ENCODE measurements around the gene MAP1B. TPM values are rescaled to one million over a fixed set of nuclear protein-coding genes. Genes with fewer than 3 reads are reported as not detected.
A peak's percentile ranks its signal among the peaks of the same experiment; 100 is the strongest.

Gene MAP1B
- total and polyA plus RNA-seq, 2 donors, result 1.6 to 3.1 TPM

GRCh38 chr5:72223371-72223770 is 116.1 kb downstream of the MAP1B start:
- Histone ChIP-seq H3K27ac (ENCODE audit: low read depth in 1 of 2, low read length in 1 of 2) (no peak overlapping the region), H3K4me1 (ENCODE audit: control insufficient read depth in 2 of 2, insufficient read depth in 2 of 2, low read length in 2 of 2) (no peaks in the 10 kb centered on the region), H3K27me3 (ENCODE audit: control insufficient read depth in 2 of 2, insufficient read depth in 1 of 2, low read length in 1 of 2) (no peaks in the 10 kb centered on the region), H3K4me3 (ENCODE audit: low read length in 2 of 2) (no peak overlapping the region), H3K9me3 (ENCODE audit: control insufficient read depth in 2 of 2, insufficient read depth in 1 of 2, low read length in 1 of 2) (no peaks in the 10 kb centered on the region), H3K36me3 (ENCODE audit: control insufficient read depth in 2 of 2, insufficient read depth in 2 of 2, low read length in 1 of 2) (peaks cover 28 to 83% of the 10 kb centered on the region in 2 donors)
- WGBS, result 98% methylated on average over 4 of the region's 4 CpGs
- DNase-seq (ENCODE audit: low read depth in 6 of 9, low spot score in 9 of 9), result no peak

GRCh38 chr5:72224946-72225463 is 117.7 kb downstream of the MAP1B start:
- peaks cover 25 to 75% of the 10 kb centered on the region in 2 donors for H3K36me3 ChIP-seq (ENCODE audit: control insufficient read depth in 2 of 2, insufficient read depth in 2 of 2, low read length in 1 of 2)
- peaks cover 0 to 9% of the 10 kb centered on the region in 2 donors for H3K4me1 ChIP-seq (ENCODE audit: control insufficient read depth in 2 of 2, insufficient read depth in 2 of 2, low read length in 2 of 2)
- WGBS, result 95% methylated on average over 3 of the region's 3 CpGs

DNA sequence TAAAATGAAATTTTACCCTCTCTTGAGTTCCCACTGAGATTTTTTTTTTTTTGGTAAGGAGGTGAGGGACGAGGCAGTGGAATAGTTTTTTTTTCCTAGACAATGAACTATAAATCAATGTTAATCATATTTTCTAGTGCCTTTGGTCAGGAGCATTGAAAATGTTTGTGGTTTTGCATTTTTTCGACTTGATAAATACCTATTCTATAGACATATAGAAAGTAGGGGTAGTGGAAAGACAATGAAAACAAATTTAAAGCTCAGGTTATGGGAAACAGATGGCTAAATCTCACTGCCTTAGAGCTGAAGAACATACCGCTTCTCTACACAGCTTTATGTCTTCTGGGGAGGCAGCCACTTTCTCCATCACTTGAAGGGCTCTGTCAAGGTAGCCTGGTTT is 118.5 kb downstream of the MAP1B start:
- no peaks in the 10 kb centered on the region for H3K9me3 ChIP-seq (ENCODE audit: control insufficient read depth in 2 of 2, insufficient read depth in 1 of 2, low read length in 1 of 2)
- no peak overlapping the region for H3K4me3 ChIP-seq (ENCODE audit: low read length in 2 of 2)
- peaks cover 21 to 73% of the 10 kb centered on the region in 2 donors for H3K36me3 ChIP-seq (ENCODE audit: control insufficient read depth in 2 of 2, insufficient read depth in 2 of 2, low read length in 1 of 2)
- 96% methylated on average over 3 of the region's 3 CpGs for WGBS
- H3K27ac ChIP-seq (ENCODE audit: low read depth in 1 of 2, low read length in 1 of 2), result no peak overlapping the region
- no peaks in the 10 kb centered on the region for H3K27me3 ChIP-seq (ENCODE audit: control insufficient read depth in 2 of 2, insufficient read depth in 1 of 2, low read length in 1 of 2)
- no peak for DNase-seq (ENCODE audit: low read depth in 6 of 9, low spot score in 9 of 9)
- peaks cover 0 to 9% of the 10 kb centered on the region in 2 donors for H3K4me1 ChIP-seq (ENCODE audit: control insufficient read depth in 2 of 2, insufficient read depth in 2 of 2, low read length in 2 of 2)

More at GRCh38 chr5:72224946-72225463, 117.7 kb downstream of the MAP1B start:
- no peak for DNase-seq (ENCODE audit: low read depth in 6 of 9, low spot score in 9 of 9)
- Histone ChIP-seq H3K4me3 (ENCODE audit: low read length in 2 of 2) (no peak overlapping the region), H3K27me3 (ENCODE audit: control insufficient read depth in 2 of 2, insufficient read depth in 1 of 2, low read length in 1 of 2) (no peaks in the 10 kb centered on the region), H3K9me3 (ENCODE audit: control insufficient read depth in 2 of 2, insufficient read depth in 1 of 2, low read length in 1 of 2) (no peaks in the 10 kb centered on the region), H3K27ac (ENCODE audit: low read depth in 1 of 2, low read length in 1 of 2) (peak overlapping the region in 1 of 2 donors; percentile 33)

DNA sequence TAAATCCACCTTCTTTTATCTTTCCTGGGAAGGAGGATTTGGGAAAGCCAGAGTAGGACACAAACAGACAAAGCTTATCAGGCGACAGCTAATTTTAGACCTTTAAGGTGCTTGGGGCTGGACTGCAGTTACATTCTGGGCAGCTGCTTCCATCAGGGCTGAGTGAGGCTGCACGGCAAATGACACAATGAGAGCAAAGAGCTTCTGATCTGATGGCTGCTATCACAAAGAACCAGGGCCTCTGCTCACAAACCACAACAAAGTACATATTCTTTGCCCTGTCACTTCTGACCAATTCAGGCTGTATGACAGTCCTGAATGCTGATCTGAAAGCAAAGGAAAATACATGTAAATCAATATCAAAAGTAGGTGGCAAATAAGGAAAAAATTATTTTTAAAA is 119.7 kb downstream of the MAP1B start:
- Histone ChIP-seq H3K27me3 (ENCODE audit: control insufficient read depth in 2 of 2, insufficient read depth in 1 of 2, low read length in 1 of 2) (no peaks in the 10 kb centered on the region), H3K4me3 (ENCODE audit: low read length in 2 of 2) (no peak overlapping the region), H3K27ac (ENCODE audit: low read depth in 1 of 2, low read length in 1 of 2) (no peak overlapping the region), H3K9me3 (ENCODE audit: control insufficient read depth in 2 of 2, insufficient read depth in 1 of 2, low read length in 1 of 2) (no peaks in the 10 kb centered on the region), H3K36me3 (ENCODE audit: control insufficient read depth in 2 of 2, insufficient read depth in 2 of 2, low read length in 1 of 2) (peaks cover 15 to 63% of the 10 kb centered on the region in 2 donors), H3K4me1 (ENCODE audit: control insufficient read depth in 2 of 2, insufficient read depth in 2 of 2, low read length in 2 of 2) (peaks cover 0 to 12% of the 10 kb centered on the region in 2 donors)
- DNase-seq (ENCODE audit: low read depth in 6 of 9, low spot score in 9 of 9), result no peak
- WGBS, result 80% methylated on average over 2 of the region's 2 CpGs

GRCh38 chr5:72228960-72229359 is 121.7 kb downstream of the MAP1B start:
- no peaks in the 10 kb centered on the region for H3K27me3 ChIP-seq (ENCODE audit: control insufficient read depth in 2 of 2, insufficient read depth in 1 of 2, low read length in 1 of 2)
- H3K4me1 ChIP-seq (ENCODE audit: control insufficient read depth in 2 of 2, insufficient read depth in 2 of 2, low read length in 2 of 2), result peaks cover 4 to 22% of the 10 kb centered on the region in 2 donors
- peaks cover 11 to 45% of the 10 kb centered on the region in 2 donors for H3K36me3 ChIP-seq (ENCODE audit: control insufficient read depth in 2 of 2, insufficient read depth in 2 of 2, low read length in 1 of 2)
- H3K9me3 ChIP-seq (ENCODE audit: control insufficient read depth in 2 of 2, insufficient read depth in 1 of 2, low read length in 1 of 2), result no peaks in the 10 kb centered on the region
- DNase-seq (ENCODE audit: low read depth in 6 of 9, low spot score in 9 of 9), result peak in 1 of 9 donors; percentile 20
- H3K27ac ChIP-seq (ENCODE audit: low read depth in 1 of 2, low read length in 1 of 2), result peak overlapping the region in 1 of 2 donors; percentile 33
- H3K4me3 ChIP-seq (ENCODE audit: low read length in 2 of 2), result no peak overlapping the region
- WGBS, result 89% methylated on average over 3 of the region's 3 CpGs

- H3K4me1 ChIP-seq (ENCODE audit: control insufficient read depth in 2 of 2, insufficient read depth in 2 of 2, low read length in 2 of 2), result peaks cover 4 to 22% of the 10 kb centered on the region in 2 donors
Measured at GRCh38 chr5:72231991-72232703, 124.9 kb downstream of the MAP1B start.

GRCh38 chr5:72232838-72233237 is 125.6 kb downstream of the MAP1B start:
- no peaks in the 10 kb centered on the region for H3K9me3 ChIP-seq (ENCODE audit: control insufficient read depth in 2 of 2, insufficient read depth in 1 of 2, low read length in 1 of 2)
- H3K36me3 ChIP-seq (ENCODE audit: control insufficient read depth in 2 of 2, insufficient read depth in 2 of 2, low read length in 1 of 2), result peaks cover 13 to 19% of the 10 kb centered on the region in 2 donors
- H3K27me3 ChIP-seq (ENCODE audit: control insufficient read depth in 2 of 2, insufficient read depth in 1 of 2, low read length in 1 of 2), result no peaks in the 10 kb centered on the region
- H3K4me3 ChIP-seq (ENCODE audit: low read length in 2 of 2), result no peak overlapping the region
- WGBS, result 82% methylated on average over 2 of the region's 2 CpGs
- H3K27ac ChIP-seq (ENCODE audit: low read depth in 1 of 2, low read length in 1 of 2), result peak overlapping the region in 1 of 2 donors; percentile 18
- no peak for DNase-seq (ENCODE audit: low read depth in 6 of 9, low spot score in 9 of 9)
- H3K4me1 ChIP-seq (ENCODE audit: control insufficient read depth in 2 of 2, insufficient read depth in 2 of 2, low read length in 2 of 2), result peaks cover 4 to 22% of the 10 kb centered on the region in 2 donors

More at GRCh38 chr5:72231991-72232703, 124.9 kb downstream of the MAP1B start:
- no peaks in the 10 kb centered on the region for H3K9me3 ChIP-seq (ENCODE audit: control insufficient read depth in 2 of 2, insufficient read depth in 1 of 2, low read length in 1 of 2)
- 64% methylated on average over 6 of the region's 6 CpGs for WGBS
- peak in 7 of 9 donors; percentile 14 to 70 (median 27) for DNase-seq (ENCODE audit: low read depth in 6 of 9, low spot score in 9 of 9)
- peaks cover 13 to 25% of the 10 kb centered on the region in 2 donors for H3K36me3 ChIP-seq (ENCODE audit: control insufficient read depth in 2 of 2, insufficient read depth in 2 of 2, low read length in 1 of 2)
- peak overlapping the region in 1 of 2 donors; percentile 35 for H3K27ac ChIP-seq (ENCODE audit: low read depth in 1 of 2, low read length in 1 of 2)
- no peak overlapping the region for H3K4me3 ChIP-seq (ENCODE audit: low read length in 2 of 2)
- no peaks in the 10 kb centered on the region for H3K27me3 ChIP-seq (ENCODE audit: control insufficient read depth in 2 of 2, insufficient read depth in 1 of 2, low read length in 1 of 2)

DNA sequence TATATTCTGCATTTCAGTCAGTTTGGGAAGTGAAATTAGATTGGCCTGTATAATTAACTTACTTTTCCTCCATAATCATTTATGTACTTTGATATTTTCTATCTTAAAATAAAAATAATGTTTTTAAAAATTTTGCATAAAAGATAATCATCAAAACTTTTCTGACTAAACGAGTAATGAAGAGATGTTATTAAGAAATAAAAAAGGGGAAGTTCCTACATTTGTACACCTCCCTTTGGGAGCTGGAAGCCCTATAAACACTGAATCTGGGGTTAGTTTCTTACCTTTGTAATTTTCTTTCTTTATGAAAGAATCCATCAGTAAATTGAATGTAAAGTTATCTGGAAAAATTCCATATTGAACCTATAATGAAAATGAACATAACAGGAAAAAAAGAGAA is 126.6 kb downstream of the MAP1B start:
- WGBS, result 28% methylated on average over 1 of the region's 1 CpG
- H3K4me3 ChIP-seq (ENCODE audit: low read length in 2 of 2), result no peak overlapping the region
- peaks cover 4 to 21% of the 10 kb centered on the region in 2 donors for H3K4me1 ChIP-seq (ENCODE audit: control insufficient read depth in 2 of 2, insufficient read depth in 2 of 2, low read length in 2 of 2)
- peaks cover 13 to 15% of the 10 kb centered on the region in 2 donors for H3K36me3 ChIP-seq (ENCODE audit: control insufficient read depth in 2 of 2, insufficient read depth in 2 of 2, low read length in 1 of 2)
- DNase-seq (ENCODE audit: low read depth in 6 of 9, low spot score in 9 of 9), result no peak
- H3K27me3 ChIP-seq (ENCODE audit: control insufficient read depth in 2 of 2, insufficient read depth in 1 of 2, low read length in 1 of 2), result no peaks in the 10 kb centered on the region
- H3K27ac ChIP-seq (ENCODE audit: low read depth in 1 of 2, low read length in 1 of 2), result no peak overlapping the region
- H3K9me3 ChIP-seq (ENCODE audit: control insufficient read depth in 2 of 2, insufficient read depth in 1 of 2, low read length in 1 of 2), result no peaks in the 10 kb centered on the region

- Histone ChIP-seq H3K27ac (ENCODE audit: low read depth in 1 of 2, low read length in 1 of 2) (no peak overlapping the region), H3K4me3 (ENCODE audit: low read length in 2 of 2) (no peak overlapping the region), H3K27me3 (ENCODE audit: control insufficient read depth in 2 of 2, insufficient read depth in 1 of 2, low read length in 1 of 2) (no peaks in the 10 kb centered on the region), H3K9me3 (ENCODE audit: control insufficient read depth in 2 of 2, insufficient read depth in 1 of 2, low read length in 1 of 2) (no peaks in the 10 kb centered on the region), H3K36me3 (ENCODE audit: control insufficient read depth in 2 of 2, insufficient read depth in 2 of 2, low read length in 1 of 2) (peaks cover 13 to 15% of the 10 kb centered on the region in 2 donors), H3K4me1 (ENCODE audit: control insufficient read depth in 2 of 2, insufficient read depth in 2 of 2, low read length in 2 of 2) (peaks cover 4 to 16% of the 10 kb centered on the region in 2 donors)
- peak in 2 of 9 donors; percentile 4 to 31 for DNase-seq (ENCODE audit: low read depth in 6 of 9, low spot score in 9 of 9)
Measured at GRCh38 chr5:72234265-72234700, 127.0 kb downstream of the MAP1B start.

Measured in thymus (tissue), 11 donors.